Activated T-helper 9 cell treated with anti-CD3 and anti-CD28 coated beads, Interleukin-2, amount 50 U/mL, for 16 hours (primary cell): ENCODE measurements around the gene FBXW11.

Source experiments
- DNase-seq: peaks from one replicate; pipeline ENCODE4 v3.0.0-alpha.2; 2020; ENCODE audit warnings: low read depth

The FBXW11 gene

DNA sequence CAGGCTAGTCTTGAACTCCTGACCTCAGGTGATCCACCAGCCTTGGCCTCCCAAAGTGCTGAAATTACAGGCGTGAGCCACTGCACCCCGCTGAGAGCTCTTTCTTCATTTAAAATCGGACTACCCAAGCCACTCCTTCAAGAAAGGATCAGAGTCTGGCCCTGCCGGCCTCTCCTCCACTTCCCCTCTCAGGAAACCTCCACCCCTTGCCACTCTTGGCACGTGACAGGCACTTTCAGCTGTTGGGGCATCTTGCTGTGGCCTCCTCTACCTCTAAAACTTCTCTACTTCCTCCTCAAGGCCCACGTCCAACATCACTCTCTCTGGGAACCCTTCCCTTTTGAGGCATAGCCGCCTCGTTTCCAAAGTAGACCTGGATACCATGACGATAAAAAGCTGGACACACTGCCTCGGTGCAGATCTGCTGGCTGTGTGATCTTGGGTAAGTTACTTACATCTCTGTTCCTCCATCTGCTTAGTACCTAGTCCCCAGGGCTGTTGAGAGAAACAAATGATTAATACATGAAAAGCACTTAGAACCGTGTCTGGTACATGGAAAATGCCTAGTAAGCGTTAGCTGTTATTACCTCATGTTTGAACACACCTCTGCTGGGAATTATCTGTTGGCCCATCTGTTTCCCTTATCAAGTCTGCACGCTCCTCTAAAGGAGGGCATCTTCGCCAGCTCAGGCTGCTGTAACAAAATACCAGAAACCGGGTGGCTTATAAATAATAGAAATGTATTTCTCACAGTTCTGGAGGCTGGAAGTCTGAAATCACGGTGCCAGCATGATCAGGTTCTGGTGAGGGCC lies 165.5 kb downstream of the FBXW11 start:
- no peak for DNase-seq

- DNase-seq: no peak
Measured at GRCh38 chr5:171840066-171840465, 166.4 kb downstream of the FBXW11 start.

DNA sequence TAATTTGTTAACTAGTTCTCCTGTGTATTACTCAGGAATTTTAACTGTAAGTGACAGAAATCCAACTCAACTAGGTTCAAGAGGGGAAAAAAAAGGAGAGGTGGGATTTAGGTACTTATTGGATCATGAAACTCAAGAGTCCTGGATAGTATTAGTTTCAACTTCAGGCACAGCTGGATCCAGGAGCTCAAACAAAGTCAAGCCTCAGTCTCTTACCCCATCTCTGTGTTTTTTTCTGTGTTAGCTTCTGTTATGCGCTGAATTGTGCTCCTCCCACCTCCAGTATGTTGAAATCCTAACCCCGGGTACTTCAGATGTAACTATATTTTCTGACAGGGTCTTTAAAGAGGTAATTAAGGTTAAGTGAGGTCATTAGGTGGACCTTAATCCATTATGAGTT lies 167.3 kb downstream of the FBXW11 start:
- no peak for DNase-seq

GRCh38 chr5:171838066-171838465 lies 168.4 kb downstream of the FBXW11 start:
- no peak for DNase-seq

DNA sequence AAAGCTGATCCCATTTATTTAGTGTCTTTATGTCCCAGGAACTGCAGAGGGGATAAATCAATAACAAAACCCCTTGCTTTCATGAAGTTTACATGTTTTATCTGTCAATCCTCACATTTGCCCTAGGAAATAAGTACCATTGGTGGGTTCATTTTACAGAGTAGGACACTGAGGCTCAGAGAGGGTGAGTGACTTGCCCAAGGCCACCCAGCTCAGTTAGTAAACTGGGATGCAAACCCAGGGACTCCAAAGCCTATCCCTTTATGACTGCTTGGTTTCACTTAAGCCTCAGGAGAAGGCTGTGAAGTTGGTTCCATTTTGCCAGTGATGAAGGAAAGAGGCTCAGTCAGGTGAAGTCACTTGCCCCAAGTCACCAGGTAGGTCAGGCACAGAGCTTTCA lies 168.9 kb downstream of the FBXW11 start:
- no peak for DNase-seq

GRCh38 chr5:171835066-171835465 lies 171.4 kb downstream of the FBXW11 start:
- DNase-seq: no peak

- no peak for DNase-seq
Measured at GRCh38 chr5:171834461-171834860, 172.0 kb downstream of the FBXW11 start.

DNA sequence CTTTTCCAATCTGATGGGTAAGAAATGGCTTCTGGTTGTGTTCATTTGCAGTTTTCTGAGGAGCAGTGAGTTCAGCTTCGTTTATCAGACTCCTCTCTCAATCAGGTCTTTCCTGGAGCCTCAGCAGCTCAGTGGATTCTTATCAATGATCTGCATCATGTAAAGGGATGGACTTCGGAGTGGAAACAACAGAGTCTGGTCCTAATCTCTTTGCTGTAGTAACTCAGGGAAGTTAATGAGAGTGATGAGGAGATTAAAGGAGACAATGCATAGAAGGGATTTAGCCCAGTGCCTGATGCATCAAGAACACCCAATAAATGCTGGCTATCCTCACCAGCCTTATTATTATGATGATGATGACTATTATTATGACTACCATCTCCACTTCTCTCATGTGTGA lies 173.7 kb downstream of the FBXW11 start:
- DNase-seq: no peak

DNA sequence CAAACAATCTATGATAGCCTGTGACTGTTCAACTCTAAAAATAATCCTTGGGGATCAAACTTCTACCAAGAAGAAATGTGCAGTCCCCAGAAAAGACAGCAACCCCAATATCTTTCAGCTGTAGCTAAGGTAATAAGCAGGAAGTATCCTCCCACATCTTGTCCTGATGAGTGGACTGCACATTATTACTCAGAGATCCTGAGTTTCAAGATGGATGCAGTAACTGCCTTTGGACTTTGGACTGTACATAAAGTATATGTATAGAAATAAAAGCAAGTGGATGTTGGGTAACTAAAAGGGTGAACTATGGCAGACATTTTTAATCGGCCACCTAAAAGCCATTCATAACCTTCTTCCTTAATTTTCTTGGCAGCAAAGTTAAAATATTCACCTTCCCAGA lies 175.8 kb downstream of the FBXW11 start:
- DNase-seq: no peak

- DNase-seq: no peak
Measured at GRCh38 chr5:171827162-171827561, 179.3 kb downstream of the FBXW11 start.

GRCh38 chr5:171826132-171826531 lies 180.3 kb downstream of the FBXW11 start:
- DNase-seq: no peak

- no peak for DNase-seq
Measured at GRCh38 chr5:171825051-171825450, 181.4 kb downstream of the FBXW11 start.

DNA sequence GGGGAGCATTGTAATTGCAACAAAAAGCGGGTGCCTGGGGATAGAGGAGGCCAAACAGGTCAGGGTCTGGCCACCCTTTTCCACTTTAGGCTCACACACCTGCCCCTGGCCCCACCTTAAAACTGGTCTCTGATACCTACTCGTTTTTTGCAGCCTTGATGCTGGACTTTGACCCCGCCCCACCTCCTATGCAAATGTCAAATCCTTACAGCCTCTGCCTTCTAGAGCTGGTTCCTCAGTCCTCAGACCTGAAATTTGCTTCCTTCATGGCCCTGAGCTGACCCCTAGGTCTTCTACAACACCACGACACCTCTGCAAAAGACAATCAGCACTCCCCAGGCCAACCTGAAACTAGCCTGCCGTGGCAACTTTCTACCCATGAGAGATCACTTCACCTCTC lies 183.2 kb downstream of the FBXW11 start:
- DNase-seq: no peak

GRCh38 chr5:171821286-171821685 lies 185.2 kb downstream of the FBXW11 start:
- no peak for DNase-seq

GRCh38 chr5:171820561-171820960 lies 185.9 kb downstream of the FBXW11 start:
- no peak for DNase-seq

DNA sequence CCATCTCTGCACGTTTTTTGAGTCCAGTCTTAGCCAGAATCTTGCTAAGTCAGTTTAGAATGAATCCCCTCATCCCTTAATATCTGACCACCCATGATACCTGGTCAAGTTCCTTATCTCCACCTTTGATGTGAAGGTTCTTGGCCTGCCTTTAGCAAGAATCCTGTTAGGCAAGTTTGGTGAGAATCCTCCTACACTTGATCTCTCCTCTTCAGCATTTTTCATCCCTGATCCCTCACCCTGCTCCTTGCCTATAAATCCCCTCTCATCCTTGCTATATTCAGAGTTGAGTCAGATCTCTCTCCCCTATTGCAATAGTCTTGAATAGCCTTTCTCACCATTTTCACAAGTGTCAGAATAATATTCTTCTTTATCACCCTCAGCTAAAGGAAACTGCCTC lies 189.8 kb downstream of the FBXW11 start:
- DNase-seq: no peak

DNA sequence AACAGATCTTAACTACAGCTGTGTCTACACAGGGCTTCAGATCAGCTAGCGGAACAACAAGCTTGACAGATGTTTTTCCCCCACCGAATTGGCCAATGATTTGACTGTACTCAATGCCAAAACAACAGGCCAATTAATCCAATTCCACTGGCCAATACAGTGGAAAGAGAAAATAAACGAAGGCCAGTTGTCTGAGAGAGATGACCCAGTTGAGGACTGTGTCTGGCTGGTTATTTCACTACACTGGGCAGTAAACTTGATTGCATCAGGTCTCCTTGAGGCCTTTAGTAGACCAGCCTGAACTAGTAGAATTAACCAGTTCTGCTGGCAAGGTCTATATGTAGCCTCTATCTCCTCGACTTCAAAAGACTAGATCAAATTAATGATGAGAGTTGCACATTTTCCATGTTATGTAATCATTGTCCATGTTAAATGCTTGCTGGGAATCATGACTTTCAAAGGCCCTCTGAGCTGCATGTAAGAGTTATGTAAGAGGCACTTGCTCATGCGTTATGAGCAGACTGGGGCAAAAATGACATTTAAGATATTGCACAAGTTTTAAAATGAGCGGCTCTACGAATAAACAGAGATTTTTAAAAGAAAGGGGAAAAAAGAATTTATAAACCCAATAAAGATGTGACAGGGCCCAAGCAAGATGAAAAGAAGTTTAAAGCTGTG lies 192.5 kb downstream of the FBXW11 start:
- no peak for DNase-seq

- DNase-seq: no peak
Measured at GRCh38 chr5:171813270-171813669, 193.2 kb downstream of the FBXW11 start.
